ENCODE data around the gene NTSR2.

DNA sequence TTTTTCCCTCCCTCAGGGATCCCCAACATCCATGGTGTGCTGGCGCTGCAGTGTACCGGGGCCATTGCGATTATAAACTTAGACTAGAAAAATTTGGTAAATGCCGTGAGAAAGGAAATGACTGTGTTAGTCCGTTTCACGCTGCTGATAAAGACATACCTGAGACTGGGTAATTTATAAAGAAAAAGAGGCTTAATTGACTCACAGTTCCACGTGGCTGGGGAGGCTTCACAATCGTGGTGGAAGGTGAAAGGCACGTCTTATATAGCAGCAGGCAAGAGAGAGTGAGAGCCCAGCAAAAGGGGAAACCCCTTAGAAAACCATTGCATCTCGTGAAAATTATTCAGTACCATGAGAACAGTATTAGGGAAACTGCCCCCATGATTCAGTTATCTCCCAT, 44.3 kb downstream of the NTSR2 start:
- TF ChIP-seq, protein P1, sequence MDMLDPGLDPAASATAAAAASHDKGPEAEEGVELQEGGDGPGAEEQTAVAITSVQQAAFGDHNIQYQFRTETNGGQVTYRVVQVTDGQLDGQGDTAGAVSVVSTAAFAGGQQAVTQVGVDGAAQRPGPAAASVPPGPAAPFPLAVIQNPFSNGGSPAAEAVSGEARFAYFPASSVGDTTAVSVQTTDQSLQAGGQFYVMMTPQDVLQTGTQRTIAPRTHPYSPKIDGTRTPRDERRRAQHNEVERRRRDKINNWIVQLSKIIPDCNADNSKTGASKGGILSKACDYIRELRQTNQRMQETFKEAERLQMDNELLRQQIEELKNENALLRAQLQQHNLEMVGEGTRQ (CRISPR knock-in tag; IDR thresholded peaks at IDR 0.05), result no peak
- TF ChIP-seq, protein P2, sequence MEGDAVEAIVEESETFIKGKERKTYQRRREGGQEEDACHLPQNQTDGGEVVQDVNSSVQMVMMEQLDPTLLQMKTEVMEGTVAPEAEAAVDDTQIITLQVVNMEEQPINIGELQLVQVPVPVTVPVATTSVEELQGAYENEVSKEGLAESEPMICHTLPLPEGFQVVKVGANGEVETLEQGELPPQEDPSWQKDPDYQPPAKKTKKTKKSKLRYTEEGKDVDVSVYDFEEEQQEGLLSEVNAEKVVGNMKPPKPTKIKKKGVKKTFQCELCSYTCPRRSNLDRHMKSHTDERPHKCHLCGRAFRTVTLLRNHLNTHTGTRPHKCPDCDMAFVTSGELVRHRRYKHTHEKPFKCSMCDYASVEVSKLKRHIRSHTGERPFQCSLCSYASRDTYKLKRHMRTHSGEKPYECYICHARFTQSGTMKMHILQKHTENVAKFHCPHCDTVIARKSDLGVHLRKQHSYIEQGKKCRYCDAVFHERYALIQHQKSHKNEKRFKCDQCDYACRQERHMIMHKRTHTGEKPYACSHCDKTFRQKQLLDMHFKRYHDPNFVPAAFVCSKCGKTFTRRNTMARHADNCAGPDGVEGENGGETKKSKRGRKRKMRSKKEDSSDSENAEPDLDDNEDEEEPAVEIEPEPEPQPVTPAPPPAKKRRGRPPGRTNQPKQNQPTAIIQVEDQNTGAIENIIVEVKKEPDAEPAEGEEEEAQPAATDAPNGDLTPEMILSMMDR (IDR thresholded peaks at IDR 0.05), result no peak
- TF ChIP-seq, protein P3, sequence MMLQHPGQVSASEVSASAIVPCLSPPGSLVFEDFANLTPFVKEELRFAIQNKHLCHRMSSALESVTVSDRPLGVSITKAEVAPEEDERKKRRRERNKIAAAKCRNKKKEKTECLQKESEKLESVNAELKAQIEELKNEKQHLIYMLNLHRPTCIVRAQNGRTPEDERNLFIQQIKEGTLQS (CRISPR knock-in tag; conservative IDR thresholded peaks at IDR 0.05), result no peak

All from WTC11 (cell line).